Esophagus (tissue), 2 donors: ENCODE data around the gene STX1A. TPM values are rescaled to one million over a fixed set of nuclear protein-coding genes. Genes with fewer than 3 reads are reported as not detected.
"Not testable (repeated sequence)": the region's sequence is repeated elsewhere in the genome, so short reads cannot be mapped to it uniquely, and the experiment has no call there.

Experiments used
- H3K27ac ChIP-seq, 2 donors: one replicate each; pipeline ENCODE4 v1.5.1; 2013; ENCODE audit warnings: low read depth in 2 of 2, mild to moderate bottlenecking in 2 of 2, inconsistent platforms in 1 of 2, low read length in 1 of 2, moderate library complexity in 1 of 2
- H3K27me3 ChIP-seq, 2 donors: one replicate each; pipeline ENCODE4 v1.6.1; 2013; ENCODE audit warnings: low read length in 2 of 2, control low read depth in 1 of 2, mild to moderate bottlenecking in 1 of 2; ENCODE audit not compliant: insufficient read depth in 2 of 2, control insufficient read depth in 1 of 2
- H3K36me3 ChIP-seq, 2 donors: one replicate each; pipeline ENCODE4 v1.6.1; 2013; ENCODE audit warnings: low read length in 1 of 2; ENCODE audit not compliant: control insufficient read depth in 2 of 2, insufficient read depth in 2 of 2
- H3K4me1 ChIP-seq, 2 donors: one replicate each; pipeline ENCODE4 v1.6.1; 2013; ENCODE audit warnings: low read length in 1 of 2; ENCODE audit not compliant: control insufficient read depth in 2 of 2, insufficient read depth in 2 of 2
- H3K4me3 ChIP-seq, 2 donors: one replicate each; pipeline ENCODE4 v1.5.1; 2013; ENCODE audit warnings: low read length in 2 of 2, mild to moderate bottlenecking in 2 of 2, low read depth in 1 of 2, moderate library complexity in 1 of 2
- H3K9me3 ChIP-seq, 2 donors: one replicate each; pipeline ENCODE4 v1.6.1; 2013; ENCODE audit warnings: mild to moderate bottlenecking in 2 of 2, low read depth in 1 of 2, low read length in 1 of 2, moderate library complexity in 1 of 2; ENCODE audit not compliant: control insufficient read depth in 2 of 2, insufficient read depth in 1 of 2
- WGBS, 2 donors: extraction: QIAGEN DNeasy Blood & Tissue Kit; methylation state at CpG; one replicate each; pipeline ENCODE4 v1.1.7; 2013; 5-methylcytosine and 5-hydroxymethylcytosine counted together
- polyA plus RNA-seq, 2 donors: library from polyadenylated mRNA; stranded (reverse); fragments of 200-250 nt; gene quantifications; one replicate each; pipeline ENCODE4 v1.2.3, GENCODE V29; 2013
- donor health status: healthy with polysubstance abuse.
- donor health status: Bipolar disorder and iron deficiency.

STX1A gene
- polyA plus RNA-seq, 2 donors = 1.6 to 2.4 TPM

- not testable (repeated sequence) for H3K27ac ChIP-seq, H3K27me3 ChIP-seq, H3K4me3 ChIP-seq, H3K4me1 ChIP-seq, H3K9me3 ChIP-seq, H3K36me3 ChIP-seq
- WGBS, 2 donors = 94 to 96% methylated on average over 6 of the region's 6 CpGs
Measured at GRCh38 chr7:73713319-73713718, 6.2 kb downstream of the STX1A start.

- no peaks in the 10 kb centered on the region for H3K9me3 ChIP-seq
- no peaks in the 10 kb centered on the region for H3K36me3 ChIP-seq
- no peak overlapping the region for H3K27ac ChIP-seq
- no peaks in the 10 kb centered on the region for H3K27me3 ChIP-seq
- H3K4me1 ChIP-seq = peaks cover 3 to 8% of the 10 kb centered on the region in 2 donors
- no peak overlapping the region for H3K4me3 ChIP-seq
- 83 to 93% methylated on average over 1 of the region's 1 CpG for WGBS, 2 donors
Measured at GRCh38 chr7:73712773-73713172, 6.7 kb downstream of the STX1A start.

- whole genome bisulfite sequencing, 2 donors = 93 to 95% methylated on average over 15 to 16 of the region's 16 CpGs
- Histone ChIP-seq H3K4me3 (no peak overlapping the region), H3K27me3 (no peaks in the 10 kb centered on the region), H3K27ac (no peak overlapping the region), H3K36me3 (no peaks in the 10 kb centered on the region), H3K9me3 (no peaks in the 10 kb centered on the region), H3K4me1 (peaks cover 7 to 22% of the 10 kb centered on the region in 2 donors)
Measured at GRCh38 chr7:73708961-73709549, 10.4 kb downstream of the STX1A start.

- 57% methylated on average over 15 of the region's 15 CpGs for WGBS, 2 donors
- H3K27ac ChIP-seq = peak overlapping the region in 1 of 2 donors; percentile 15
Measured at GRCh38 chr7:73707045-73707631, 12.3 kb downstream of the STX1A start.

GRCh38 chr7:73706126-73707044 is 13.1 kb downstream of the STX1A start:
- 70 to 71% methylated on average over 25 of the region's 25 CpGs for WGBS, 2 donors
- H3K9me3 ChIP-seq = no peaks in the 10 kb centered on the region
- no peaks in the 10 kb centered on the region for H3K27me3 ChIP-seq
- H3K27ac ChIP-seq = peak overlapping the region in 1 of 2 donors; percentile 25
- H3K4me1 ChIP-seq = peaks cover 8 to 23% of the 10 kb centered on the region in 2 donors
- no peaks in the 10 kb centered on the region for H3K36me3 ChIP-seq
- no peak overlapping the region for H3K4me3 ChIP-seq

More at GRCh38 chr7:73707045-73707631, 12.3 kb downstream of the STX1A start:
- Histone ChIP-seq H3K9me3 (no peaks in the 10 kb centered on the region), H3K4me1 (peaks cover 8 to 23% of the 10 kb centered on the region in 2 donors), H3K4me3 (no peak overlapping the region), H3K27me3 (no peaks in the 10 kb centered on the region), H3K36me3 (no peaks in the 10 kb centered on the region)

- Histone ChIP-seq H3K4me3 (no peak overlapping the region), H3K27ac (no peak overlapping the region), H3K9me3 (no peaks in the 10 kb centered on the region), H3K27me3 (no peaks in the 10 kb centered on the region), H3K4me1 (peaks cover 8 to 23% of the 10 kb centered on the region in 2 donors), H3K36me3 (peaks cover 0 to 3% of the 10 kb centered on the region in 2 donors)
- 73 to 82% methylated on average over 10 of the region's 10 CpGs for WGBS, 2 donors
Measured at GRCh38 chr7:73705551-73705920, 13.9 kb downstream of the STX1A start.

GRCh38 chr7:73704640-73705550 is 14.6 kb downstream of the STX1A start:
- Histone ChIP-seq H3K27me3 (no peaks in the 10 kb centered on the region), H3K27ac (peak overlapping the region in 1 of 2 donors; percentile 63), H3K9me3 (no peaks in the 10 kb centered on the region), H3K4me1 (peaks cover 8 to 23% of the 10 kb centered on the region in 2 donors), H3K4me3 (no peak overlapping the region), H3K36me3 (peaks cover 0 to 6% of the 10 kb centered on the region in 2 donors)
- WGBS, 2 donors = 40 to 68% methylated on average over 21 to 23 of the region's 23 CpGs

GRCh38 chr7:73703757-73704639 is 15.5 kb downstream of the STX1A start:
- Histone ChIP-seq H3K4me1 (peaks cover 8 to 23% of the 10 kb centered on the region in 2 donors), H3K27me3 (no peaks in the 10 kb centered on the region), H3K9me3 (no peaks in the 10 kb centered on the region), H3K4me3 (no peak overlapping the region), H3K27ac (peak overlapping the region in 1 of 2 donors; percentile 63), H3K36me3 (peaks cover 0 to 13% of the 10 kb centered on the region in 2 donors)
- 30 to 33% methylated on average over 45 of the region's 45 CpGs for WGBS, 2 donors
